ENCODE data around the gene BSN. TPM values are rescaled to one million over a fixed set of nuclear protein-coding genes. Genes with fewer than 3 reads are reported as not detected.

The BSN gene
- total and polyA plus RNA-seq, 8 donors = 0.26 to 1.1 (median 0.84) TPM

- intact Hi-C loops (cut with DNase I) = no loop called here
- Histone ChIP-seq H3K4me3 (no peak overlapping the region), H3K27ac (no peak overlapping the region), H3K36me3 (no peaks in the 10 kb centered on the region), H3K27me3 (no peaks in the 10 kb centered on the region), H3K9me3 (no peaks in the 10 kb centered on the region), H3K4me1 (peaks cover 0 to 11% of the 10 kb centered on the region in 2 donors)
- ATAC-seq (no peak), DNase-seq (no peak)
- TF ChIP-seq CTCF (IDR thresholded peaks at IDR 0.05) = no peak
Measured at GRCh38 chr3:49668861-49669260, 114.6 kb downstream of the BSN start.

GRCh38 chr3:49669352-49669751, 115.1 kb downstream of the BSN start:
- intact Hi-C loops (cut with DNase I) = no loop called here
- peaks cover 0 to 11% of the 10 kb centered on the region in 2 donors for H3K4me1 ChIP-seq
- TF ChIP-seq CTCF (IDR thresholded peaks at IDR 0.05) = no peak
- H3K36me3 ChIP-seq = no peaks in the 10 kb centered on the region
- H3K4me3 ChIP-seq = no peak overlapping the region
- no peaks in the 10 kb centered on the region for H3K9me3 ChIP-seq
- no peaks in the 10 kb centered on the region for H3K27me3 ChIP-seq
- ATAC-seq = no peak
- H3K27ac ChIP-seq = no peak overlapping the region
- DNase-seq = no peak

GRCh38 chr3:49670940-49671290, 116.6 kb downstream of the BSN start:
- no peak overlapping the region for H3K27ac ChIP-seq
- DNase-seq (no peak), ATAC-seq (no peak)
- no peak overlapping the region for H3K4me3 ChIP-seq
- no peaks in the 10 kb centered on the region for H3K27me3 ChIP-seq
- peaks cover 0 to 4% of the 10 kb centered on the region in 2 donors for H3K36me3 ChIP-seq
- H3K4me1 ChIP-seq = peaks cover 7 to 26% of the 10 kb centered on the region in 2 donors
- TF ChIP-seq CTCF (IDR thresholded peaks at IDR 0.05) = no peak
- H3K9me3 ChIP-seq = no peaks in the 10 kb centered on the region
- intact Hi-C loops (cut with DNase I) = loop anchor here in 1 of 2 donors (5.0 kb wide), 1 partner anchor 134 kb away; no protein-coding TSS in a partner anchor

- intact Hi-C loops (cut with DNase I) = loop anchor here in 1 of 2 donors (5.0 kb wide), 1 partner anchor 134 kb away; no protein-coding TSS in a partner anchor
- Histone ChIP-seq H3K4me1 (peaks cover 7 to 32% of the 10 kb centered on the region in 2 donors), H3K27ac (no peak overlapping the region), H3K9me3 (no peaks in the 10 kb centered on the region), H3K27me3 (no peaks in the 10 kb centered on the region), H3K36me3 (peaks cover 0 to 11% of the 10 kb centered on the region in 2 donors), H3K4me3 (no peak overlapping the region)
- peak; percentile 66 to 81 for TF ChIP-seq CTCF (IDR thresholded peaks at IDR 0.05)
- DNase-seq (peak; percentile 43 to 84 (median 70)), ATAC-seq (peak; percentile 35)
Measured at GRCh38 chr3:49671291-49672288, 117.3 kb downstream of the BSN start.

- H3K27ac ChIP-seq = peak overlapping the region; percentile 86 to 97
- intact Hi-C loops (cut with DNase I) = loop anchor here in 1 of 2 donors (5.0 kb wide), 1 partner anchor 136 kb away; no protein-coding TSS in a partner anchor
- H3K9me3 ChIP-seq = no peaks in the 10 kb centered on the region
- TF ChIP-seq CTCF (IDR thresholded peaks at IDR 0.05) = no peak
- no peak for DNase-seq
- ATAC-seq = no peak
- peaks cover 7 to 32% of the 10 kb centered on the region in 2 donors for H3K4me1 ChIP-seq
- peaks cover 0 to 27% of the 10 kb centered on the region in 2 donors for H3K36me3 ChIP-seq
- H3K27me3 ChIP-seq = no peaks in the 10 kb centered on the region
- peak overlapping the region; percentile 72 to 97 for H3K4me3 ChIP-seq
Measured at GRCh38 chr3:49673121-49673714, 118.9 kb downstream of the BSN start.
